GM19193 (cell line): ENCODE results near the gene CALD1.

Experiments
- POLR2A ChIP-seq: IDR thresholded peaks from 4 replicates; pipeline ENCODE4 v1.6.1; 2011; ENCODE audit not compliant: insufficient read depth, insufficient read length; ENCODE audit errors: extremely low read depth

CALD1 gene

GRCh38 chr7:134823400-134823799, 44.0 kb downstream of the CALD1 start:
- no peak for TF ChIP-seq POLR2A

GRCh38 chr7:134825666-134826065, 46.2 kb downstream of the CALD1 start:
- TF ChIP-seq POLR2A: no peak

- no peak for TF ChIP-seq POLR2A
These were observed 46.7 kb downstream of the CALD1 start for GRCh38 chr7:134826105-134826504.

GRCh38 chr7:134827436-134827835, 48.0 kb downstream of the CALD1 start:
- TF ChIP-seq POLR2A: no peak

GRCh38 chr7:134827889-134828288, 48.5 kb downstream of the CALD1 start:
- TF ChIP-seq POLR2A: no peak

- TF ChIP-seq POLR2A: no peak
These were observed 48.9 kb downstream of the CALD1 start for GRCh38 chr7:134828361-134828760.

- TF ChIP-seq POLR2A: no peak
These were observed 50.0 kb downstream of the CALD1 start for GRCh38 chr7:134829380-134829986.

- TF ChIP-seq POLR2A: no peak
These were observed 52.4 kb downstream of the CALD1 start for GRCh38 chr7:134831862-134832261.

GRCh38 chr7:134832367-134832766, 52.9 kb downstream of the CALD1 start:
- no peak for TF ChIP-seq POLR2A

GRCh38 chr7:134834689-134835462, 55.4 kb downstream of the CALD1 start:
- no peak for TF ChIP-seq POLR2A

GRCh38 chr7:134835463-134835823, 56.0 kb downstream of the CALD1 start:
- no peak for TF ChIP-seq POLR2A

GRCh38 chr7:134836447-134836846, 57.0 kb downstream of the CALD1 start:
- TF ChIP-seq POLR2A: no peak

- TF ChIP-seq POLR2A: no peak
These were observed 59.9 kb downstream of the CALD1 start for GRCh38 chr7:134839298-134839697.

GRCh38 chr7:134842062-134842461, 62.6 kb downstream of the CALD1 start:
- TF ChIP-seq POLR2A: no peak

GRCh38 chr7:134842886-134843430, 63.5 kb downstream of the CALD1 start:
- TF ChIP-seq POLR2A: no peak

GRCh38 chr7:134844200-134844599, 64.8 kb downstream of the CALD1 start:
- TF ChIP-seq POLR2A: no peak
